Activated naive CD8-positive, alpha-beta T cell treated with anti-CD3 and anti-CD28 coated beads, Interleukin-2, amount 10 ng/mL, durations not matched to agents 7 days and 5 days (primary cell): Measurements from ENCODE around the gene PKMYT1. TPM values are rescaled to one million over a fixed set of nuclear protein-coding genes. Genes with fewer than 3 reads are reported as not detected.

Experiments
- ATAC-seq: fragments of 150-1000 bp; cut with Tn5 transposase; one replicate; pipeline ENCODE4 v1.10.0; 2021; ENCODE audit warnings: low read depth, moderate library complexity
- POLR2A ChIA-PET: fragments of 350-600 bp; sonication (Branson Sonifier 250); formaldehyde crosslinking; loops from one replicate; lab custom pipeline; 2021; ENCODE audit warnings: antibody characterized with exemption; lab: Charles Lee
- DNase-seq: peaks from one replicate; pipeline ENCODE4 v3.0.0; 2021
- H3K27ac Mint-ChIP-seq: one replicate; pipeline ENCODE4 v1.8.0; 2022; ENCODE audit warnings: mild to moderate bottlenecking, mixed read lengths
- H3K27me3 Mint-ChIP-seq: one replicate; pipeline ENCODE4 v1.8.0; 2022; ENCODE audit warnings: mild to moderate bottlenecking, moderate library complexity, mixed read lengths
- H3K36me3 Mint-ChIP-seq: one replicate; pipeline ENCODE4 v1.8.0; 2021; ENCODE audit warnings: mild to moderate bottlenecking, mixed read lengths
- H3K4me1 Mint-ChIP-seq: one replicate; pipeline ENCODE4 v1.8.0; 2021; ENCODE audit warnings: mixed read lengths
- H3K4me3 Mint-ChIP-seq: one replicate; pipeline ENCODE4 v1.8.0; 2022; ENCODE audit warnings: mild to moderate bottlenecking, moderate library complexity, mixed read lengths
- H3K9me3 Mint-ChIP-seq: one replicate; pipeline ENCODE4 v1.8.0; 2021; ENCODE audit warnings: mixed read lengths
- total RNA-seq, 2 experiments: library from RNA; stranded (reverse); gene quantifications; one replicate each; pipeline ENCODE4 v1.2.3, GENCODE V29; 2021

PKMYT1 gene
- total RNA-seq, 2 experiments from 2014 or later: 106 to 116 TPM

DNA sequence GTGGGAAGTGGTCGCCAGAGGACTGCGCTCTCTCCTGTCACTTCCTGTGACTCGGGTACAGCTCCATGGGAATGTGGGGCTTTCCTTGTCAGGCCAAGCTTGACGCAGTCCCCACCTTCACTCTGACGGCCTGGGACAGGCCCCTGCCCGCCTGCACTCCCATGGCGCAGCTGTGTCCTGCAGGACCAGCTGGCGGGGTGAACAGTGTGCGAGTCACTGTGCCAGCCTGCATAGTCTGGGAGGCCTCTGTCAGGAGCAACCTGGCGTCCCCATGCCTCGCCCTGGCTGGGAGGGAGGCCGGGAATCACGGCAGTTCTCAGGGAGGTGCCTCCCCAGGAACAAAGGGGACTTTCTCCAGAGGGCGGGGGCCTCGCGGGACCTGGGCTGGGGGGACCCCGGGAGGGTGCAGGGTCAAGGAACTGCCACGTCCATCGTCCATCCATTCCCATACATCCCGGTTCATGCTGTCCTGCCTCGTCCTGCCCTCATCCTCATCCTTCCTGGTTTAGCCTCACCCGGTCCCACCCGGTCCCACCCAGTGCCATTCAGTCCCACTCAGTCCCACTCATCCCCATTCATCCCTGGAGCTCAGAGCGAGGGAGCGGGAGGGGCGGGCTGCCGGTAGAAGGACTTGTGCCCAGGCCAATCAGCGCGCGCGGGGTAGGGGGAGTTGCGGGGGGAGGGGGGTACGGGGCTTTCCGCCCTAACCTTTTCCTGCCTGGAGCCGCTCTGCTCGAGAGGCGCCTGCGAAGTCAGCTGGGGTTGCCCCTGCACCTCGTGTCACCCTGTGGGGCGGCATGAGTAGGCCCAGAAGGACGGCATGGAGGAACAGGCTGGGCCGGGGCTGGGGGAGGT is 55.1 kb downstream of the PKMYT1 start:
- POLR2A ChIA-PET: no interaction called here
- Mint-ChIP-seq H3K27ac (no peak overlapping the region), H3K36me3 (peaks cover 6% of the 10 kb centered on the region), H3K4me1 (peaks cover 10% of the 10 kb centered on the region), H3K9me3 (no peaks in the 10 kb centered on the region), H3K27me3 (no peaks in the 10 kb centered on the region), H3K4me3 (no peak overlapping the region)
- no peak for DNase-seq
- ATAC-seq: no peak

DNA sequence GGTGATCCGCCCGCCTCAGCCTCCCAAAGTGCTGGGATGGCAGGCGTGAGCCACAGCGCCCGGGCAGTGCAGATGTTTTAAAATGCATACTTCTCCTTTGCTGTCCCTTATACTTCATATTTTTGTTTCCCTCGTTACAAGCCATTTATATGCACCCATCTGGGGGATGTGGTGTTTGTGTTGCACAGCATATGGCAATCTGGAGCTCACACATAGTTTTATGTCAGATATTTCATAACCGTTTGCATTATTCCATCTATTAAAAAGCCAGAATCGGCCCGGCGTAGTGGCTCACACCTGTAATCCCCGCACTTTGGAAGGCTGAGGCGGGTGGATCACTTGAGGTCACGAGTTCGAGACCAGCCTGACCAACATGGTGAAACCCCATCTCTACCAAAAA is 56.8 kb downstream of the PKMYT1 start:
- H3K9me3 Mint-ChIP-seq: no peaks in the 10 kb centered on the region
- H3K27me3 Mint-ChIP-seq: no peaks in the 10 kb centered on the region
- H3K27ac Mint-ChIP-seq: no peak overlapping the region

More for the DNA sequence above, 56.8 kb downstream of the PKMYT1 start:
- Mint-ChIP-seq H3K4me1 (peaks cover 12% of the 10 kb centered on the region), H3K4me3 (no peak overlapping the region), H3K36me3 (peaks cover 9% of the 10 kb centered on the region)
- POLR2A ChIA-PET: no interaction called here
- DNase-seq: no peak
- ATAC-seq: no peak

Other genes starting within 250 kb of the PKMYT1 start
- gene SRRM2, start 227.8 kb downstream of the PKMYT1 start, total RNA-seq: 100 to 1,000 TPM; 740 to 773 TPM
- 100 to 1,000 TPM; 205 to 210 TPM for gene ELOB, start 203.2 kb downstream of the PKMYT1 start, total RNA-seq
- gene PRSS33, start 192.9 kb downstream of the PKMYT1 start, total RNA-seq: under 1 TPM; 0.17 to 0.36 TPM
- not detected for gene PRSS41, start 182.0 kb downstream of the PKMYT1 start, total RNA-seq
- 1 to 10 TPM; 5.6 to 6.9 TPM for gene PRSS21, start 163.2 kb downstream of the PKMYT1 start, total RNA-seq
- gene ZG16B, start 150.1 kb downstream of the PKMYT1 start, total RNA-seq: 1 to 10 TPM; 6.7 to 8.1 TPM
- not detected for gene PRSS22, start 122.3 kb downstream of the PKMYT1 start, total RNA-seq
- gene FLYWCH2, start 97.2 kb downstream of the PKMYT1 start, total RNA-seq: 10 to 100 TPM; 21.0 to 21.2 TPM
- 10 to 100 TPM; 65.5 to 69.7 TPM for gene FLYWCH1, start 68.5 kb downstream of the PKMYT1 start, total RNA-seq
- gene KREMEN2, start 16.2 kb downstream of the PKMYT1 start, total RNA-seq: under 1 TPM in 1 of 2 experiments, not detected in 1; 0.36 TPM
- gene PAQR4, start 11.1 kb downstream of the PKMYT1 start, total RNA-seq: 10 to 100 TPM; 40.7 to 42.4 TPM
- gene CLDN9, start 32.5 kb upstream of the PKMYT1 start, total RNA-seq: not detected
- gene CLDN6, start 37.7 kb upstream of the PKMYT1 start, total RNA-seq: not detected
- 1 to 10 TPM; 2.9 TPM for gene TNFRSF12A, start 39.9 kb upstream of the PKMYT1 start, total RNA-seq
- gene HCFC1R1, start 43.5 kb upstream of the PKMYT1 start, total RNA-seq: 10 to 100 TPM; 38.1 to 42.6 TPM
- 10 to 100 TPM; 36.3 to 36.9 TPM for gene THOC6, start 43.6 kb upstream of the PKMYT1 start, total RNA-seq
- gene BICDL2, start 56.5 kb upstream of the PKMYT1 start, total RNA-seq: 1 to 10 TPM; 1.6 TPM
- gene MMP25, start 66.1 kb upstream of the PKMYT1 start, total RNA-seq: 10 to 100 TPM; 49.3 to 60.4 TPM
- gene IL32, start 85.2 kb upstream of the PKMYT1 start, total RNA-seq: 1,000 to 10,000 TPM; 2,319 to 2,425 TPM
- under 1 TPM; 0.37 to 0.39 TPM for gene ZSCAN10, start 118.8 kb upstream of the PKMYT1 start, total RNA-seq
- gene ZNF205, start 132.1 kb upstream of the PKMYT1 start, total RNA-seq: not detected
- 10 to 100 TPM; 12.9 to 13.3 TPM for gene ZNF213, start 154.6 kb upstream of the PKMYT1 start, total RNA-seq
- gene OR1F1, start 207.8 kb upstream of the PKMYT1 start, total RNA-seq: not detected